GM04504 (cell line): ENCODE data around the gene ACSF3.
"Not testable (repeated sequence)": the region's sequence is repeated elsewhere in the genome, so short reads cannot be mapped to it uniquely, and the experiment has no call there.

ENCODE experiments used
- DNase-seq: peaks from one replicate; pipeline ENCODE4 v3.0.0-alpha.2; 2012; ENCODE audit warnings: low read depth

ACSF3 gene

GRCh38 chr16:89073346-89074071 is 20.1 kb upstream of the ACSF3 start:
- no peak for DNase-seq

GRCh38 chr16:89074072-89074674 is 19.5 kb upstream of the ACSF3 start:
- not testable (repeated sequence) for DNase-seq

- no peak for DNase-seq
Observed at GRCh38 chr16:89074803-89075688, 18.6 kb upstream of the ACSF3 start.

- DNase-seq, result no peak
Observed at GRCh38 chr16:89076159-89076558, 17.5 kb upstream of the ACSF3 start.

- no peak for DNase-seq
Observed at GRCh38 chr16:89077076-89077475, 16.6 kb upstream of the ACSF3 start.

GRCh38 chr16:89078172-89078571 is 15.5 kb upstream of the ACSF3 start:
- DNase-seq, result no peak

- DNase-seq, result no peak
Observed at GRCh38 chr16:89079434-89079980, 14.1 kb upstream of the ACSF3 start.

- no peak for DNase-seq
Observed at GRCh38 chr16:89080196-89080853, 13.3 kb upstream of the ACSF3 start.

- DNase-seq, result no peak
Observed at GRCh38 chr16:89081556-89081955, 12.1 kb upstream of the ACSF3 start.

- no peak for DNase-seq
Observed at GRCh38 chr16:89084411-89084810, 9.2 kb upstream of the ACSF3 start.

- no peak for DNase-seq
Observed at GRCh38 chr16:89084814-89085612, 8.6 kb upstream of the ACSF3 start.

- DNase-seq, result no peak
Observed at GRCh38 chr16:89085755-89086154, 7.9 kb upstream of the ACSF3 start.

- DNase-seq, result no peak
Observed at GRCh38 chr16:89087922-89088497, 5.6 kb upstream of the ACSF3 start.

GRCh38 chr16:89089120-89089519 is 4.5 kb upstream of the ACSF3 start:
- no peak for DNase-seq

- no peak for DNase-seq
Observed at GRCh38 chr16:89090182-89090630, 3.4 kb upstream of the ACSF3 start.

- DNase-seq, result no peak
Observed at GRCh38 chr16:89090669-89091426, 2.8 kb upstream of the ACSF3 start.

- no peak for DNase-seq
Observed at GRCh38 chr16:89092013-89092412, 1.6 kb upstream of the ACSF3 start.

GRCh38 chr16:89093252-89093601 is 425 bp upstream of the ACSF3 start:
- not testable (repeated sequence) for DNase-seq

GRCh38 chr16:89094252-89094879 is 714 bp downstream of the ACSF3 start:
- no peak for DNase-seq

GRCh38 chr16:89094880-89095258 is 1.2 kb downstream of the ACSF3 start:
- DNase-seq, result no peak
